Measurements from ENCODE around the gene PAM. TPM values are rescaled to one million over a fixed set of nuclear protein-coding genes. Genes with fewer than 3 reads are reported as not detected.
"Not testable (repeated sequence)": the region's sequence is repeated elsewhere in the genome, so short reads cannot be mapped to it uniquely, and the experiment has no call there.

The PAM gene
- total RNA-seq, 1 donor from 2014 or later: 171 TPM

DNA sequence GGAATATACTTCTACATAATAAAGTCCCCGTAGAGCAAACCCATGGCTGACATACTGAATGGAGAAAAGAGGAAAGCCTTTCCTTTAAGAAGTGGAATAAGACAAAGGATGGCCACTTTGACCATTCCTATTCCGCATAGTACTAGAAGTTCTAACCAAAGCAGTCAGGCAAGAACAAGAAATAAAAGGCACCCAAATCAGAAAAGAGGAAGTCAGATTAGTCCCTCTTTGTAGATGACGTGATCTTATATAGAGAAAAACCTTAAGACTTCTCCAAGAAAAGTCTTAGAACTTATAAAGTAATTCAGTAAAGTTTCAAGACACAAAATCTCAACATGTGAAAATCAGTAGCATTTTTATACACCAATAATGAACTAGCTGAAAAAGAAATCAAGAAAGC lies 231.0 kb downstream of the PAM start:
- no peaks in the 10 kb centered on the region for H3K4me1 ChIP-seq
- TF ChIP-seq, protein P1, sequence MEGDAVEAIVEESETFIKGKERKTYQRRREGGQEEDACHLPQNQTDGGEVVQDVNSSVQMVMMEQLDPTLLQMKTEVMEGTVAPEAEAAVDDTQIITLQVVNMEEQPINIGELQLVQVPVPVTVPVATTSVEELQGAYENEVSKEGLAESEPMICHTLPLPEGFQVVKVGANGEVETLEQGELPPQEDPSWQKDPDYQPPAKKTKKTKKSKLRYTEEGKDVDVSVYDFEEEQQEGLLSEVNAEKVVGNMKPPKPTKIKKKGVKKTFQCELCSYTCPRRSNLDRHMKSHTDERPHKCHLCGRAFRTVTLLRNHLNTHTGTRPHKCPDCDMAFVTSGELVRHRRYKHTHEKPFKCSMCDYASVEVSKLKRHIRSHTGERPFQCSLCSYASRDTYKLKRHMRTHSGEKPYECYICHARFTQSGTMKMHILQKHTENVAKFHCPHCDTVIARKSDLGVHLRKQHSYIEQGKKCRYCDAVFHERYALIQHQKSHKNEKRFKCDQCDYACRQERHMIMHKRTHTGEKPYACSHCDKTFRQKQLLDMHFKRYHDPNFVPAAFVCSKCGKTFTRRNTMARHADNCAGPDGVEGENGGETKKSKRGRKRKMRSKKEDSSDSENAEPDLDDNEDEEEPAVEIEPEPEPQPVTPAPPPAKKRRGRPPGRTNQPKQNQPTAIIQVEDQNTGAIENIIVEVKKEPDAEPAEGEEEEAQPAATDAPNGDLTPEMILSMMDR (IDR thresholded peaks at IDR 0.05): no peak
- no peaks in the 10 kb centered on the region for H3K27me3 ChIP-seq (ENCODE audit: low read depth)
- peaks cover 9% of the 10 kb centered on the region for H3K36me3 ChIP-seq
- intact Hi-C loops (cut with DNase I): no loop called here
- H3K4me3 ChIP-seq: no peak overlapping the region
- ATAC-seq: no peak
- no peaks in the 10 kb centered on the region for H3K9me3 ChIP-seq
- H3K27ac ChIP-seq: no peak overlapping the region
- DNase-seq: no peak

DNA sequence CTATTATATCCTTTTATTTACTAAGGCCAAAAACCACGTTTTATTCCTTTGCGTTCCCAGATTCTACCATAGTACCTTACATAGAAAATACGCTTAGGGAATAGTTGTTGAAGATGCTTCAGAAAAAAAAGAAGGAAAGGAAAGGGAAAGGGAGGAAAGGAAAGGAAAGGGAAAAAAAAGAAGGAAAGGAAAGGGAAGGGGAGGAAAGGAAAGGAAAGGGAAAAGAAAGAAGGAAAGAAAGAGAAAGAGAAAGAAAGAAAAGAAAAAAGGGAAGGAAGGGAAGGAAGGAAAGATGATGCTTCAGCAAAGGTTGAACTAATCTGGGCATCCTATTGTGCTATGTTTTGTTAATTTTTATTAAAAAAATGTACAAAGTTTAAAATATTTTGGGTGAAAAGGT lies 233.4 kb downstream of the PAM start:
- H3K4me3 ChIP-seq: no peak overlapping the region
- intact Hi-C loops (cut with DNase I): no loop called here
- no peaks in the 10 kb centered on the region for H3K9me3 ChIP-seq
- no peaks in the 10 kb centered on the region for H3K4me1 ChIP-seq
- no peak for DNase-seq
- no peaks in the 10 kb centered on the region for H3K36me3 ChIP-seq
- no peak for ATAC-seq
- H3K27ac ChIP-seq: no peak overlapping the region
- TF ChIP-seq, protein P1 (IDR thresholded peaks at IDR 0.05): no peak
- H3K27me3 ChIP-seq (ENCODE audit: low read depth): no peaks in the 10 kb centered on the region

DNA sequence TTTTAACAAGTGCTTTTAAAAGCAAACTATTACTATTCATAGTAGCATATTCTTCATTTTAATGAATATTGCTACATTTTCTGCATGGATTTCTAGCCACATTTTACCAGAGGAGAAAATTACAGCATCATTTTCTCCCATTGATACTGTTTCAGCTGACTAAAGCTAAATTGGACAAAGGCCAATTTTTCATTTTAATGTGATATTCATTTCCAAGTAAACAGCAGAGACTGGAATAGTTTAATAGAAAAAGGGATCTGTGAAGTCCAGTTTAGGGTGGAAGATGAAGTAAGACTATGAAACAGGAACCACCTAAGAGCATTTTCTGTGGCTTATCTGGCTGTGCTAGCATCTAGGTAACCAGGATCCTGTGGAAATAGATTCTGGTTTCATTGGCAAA lies 236.7 kb downstream of the PAM start:
- ATAC-seq: no peak
- Histone ChIP-seq H3K4me3 (no peak overlapping the region), H3K4me1 (no peaks in the 10 kb centered on the region), H3K27ac (no peak overlapping the region), H3K9me3 (no peaks in the 10 kb centered on the region), H3K36me3 (no peaks in the 10 kb centered on the region), H3K27me3 (ENCODE audit: low read depth) (no peaks in the 10 kb centered on the region)
- intact Hi-C loops (cut with DNase I): no loop called here
- TF ChIP-seq, protein P1 (IDR thresholded peaks at IDR 0.05): no peak
- DNase-seq: no peak

DNA sequence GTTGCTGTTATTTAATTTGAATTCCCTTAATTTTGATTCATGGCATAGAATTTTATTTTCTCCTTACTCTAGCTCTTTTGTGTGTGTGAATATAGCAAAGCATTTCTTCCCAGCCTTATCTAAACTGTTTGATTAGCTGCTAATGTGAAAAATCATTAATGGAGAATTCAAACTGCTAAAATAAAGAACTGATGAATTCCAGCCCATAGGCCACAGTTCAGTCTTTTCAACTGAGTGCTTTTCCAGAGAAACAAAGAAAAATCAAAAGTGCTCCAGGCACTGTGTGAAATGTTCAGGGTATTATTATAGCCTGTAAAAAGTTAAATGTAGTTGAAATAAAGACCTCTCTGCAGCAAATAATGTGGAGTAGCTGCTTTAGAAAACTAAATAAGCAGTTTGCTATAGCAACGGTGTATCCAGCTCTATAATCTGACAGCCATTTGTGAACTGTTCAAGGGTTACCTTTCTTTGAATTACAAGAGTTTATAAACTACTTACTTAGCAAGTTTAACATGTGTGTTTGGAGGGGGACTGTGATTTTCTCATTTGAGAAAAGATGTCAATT lies 241.0 kb downstream of the PAM start:
- no peak for DNase-seq
- Histone ChIP-seq H3K36me3 (no peaks in the 10 kb centered on the region), H3K9me3 (no peaks in the 10 kb centered on the region), H3K27me3 (ENCODE audit: low read depth) (no peaks in the 10 kb centered on the region), H3K27ac (no peak overlapping the region), H3K4me3 (no peak overlapping the region), H3K4me1 (no peaks in the 10 kb centered on the region)
- intact Hi-C loops (cut with DNase I): no loop called here
- TF ChIP-seq, protein P1 (IDR thresholded peaks at IDR 0.05): no peak
- no peak for ATAC-seq

DNA sequence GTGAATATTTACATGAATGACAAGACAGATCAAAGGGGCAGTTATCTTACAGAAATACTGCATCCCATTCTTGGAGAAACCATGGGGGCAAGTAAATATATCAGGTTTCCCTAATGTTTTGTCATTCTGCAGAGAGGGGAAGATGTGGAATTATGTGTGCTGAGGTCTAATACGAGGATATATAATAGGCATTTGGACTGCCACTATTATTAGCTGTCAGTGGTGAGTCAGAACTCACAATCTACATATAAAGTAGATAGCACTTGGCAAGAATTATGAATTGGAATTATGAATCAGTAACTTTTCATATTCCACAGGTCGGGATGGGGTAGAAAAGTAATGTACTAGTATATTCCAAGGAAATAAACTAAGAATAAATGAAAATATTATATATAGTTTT lies 243.1 kb downstream of the PAM start:
- Histone ChIP-seq H3K27me3 (ENCODE audit: low read depth) (no peaks in the 10 kb centered on the region), H3K27ac (no peak overlapping the region), H3K36me3 (no peaks in the 10 kb centered on the region), H3K4me3 (no peak overlapping the region), H3K9me3 (no peaks in the 10 kb centered on the region), H3K4me1 (no peaks in the 10 kb centered on the region)
- TF ChIP-seq, protein P1 (IDR thresholded peaks at IDR 0.05): no peak
- intact Hi-C loops (cut with DNase I): no loop called here
- no peak for ATAC-seq
- DNase-seq: no peak

DNA sequence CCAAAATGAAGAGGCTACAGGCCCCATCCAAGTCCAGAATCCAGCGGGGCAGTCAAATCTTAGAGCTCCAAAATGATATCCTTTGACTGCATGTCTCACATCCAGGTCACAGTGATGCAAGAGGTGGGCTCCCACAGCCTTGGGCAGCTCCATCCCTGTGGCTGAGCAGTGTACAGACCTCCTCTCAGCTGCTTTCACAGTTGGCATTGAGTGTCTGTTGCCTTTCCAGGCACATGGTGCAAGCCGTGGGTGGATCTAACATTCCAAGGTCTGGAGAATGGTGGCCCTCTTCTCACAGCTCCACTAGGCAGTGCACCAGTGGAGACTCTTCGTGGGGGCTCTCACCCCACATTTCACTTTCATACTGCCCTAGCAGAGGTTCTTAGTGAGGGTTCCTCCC lies 244.1 kb downstream of the PAM start:
- no peak for DNase-seq
- ATAC-seq: no peak
- Histone ChIP-seq H3K27ac (no peak overlapping the region), H3K4me1 (no peaks in the 10 kb centered on the region), H3K9me3 (no peaks in the 10 kb centered on the region), H3K4me3 (no peak overlapping the region), H3K27me3 (ENCODE audit: low read depth) (no peaks in the 10 kb centered on the region), H3K36me3 (no peaks in the 10 kb centered on the region)
- TF ChIP-seq, protein P1 (IDR thresholded peaks at IDR 0.05): no peak
- intact Hi-C loops (cut with DNase I): no loop called here

DNA sequence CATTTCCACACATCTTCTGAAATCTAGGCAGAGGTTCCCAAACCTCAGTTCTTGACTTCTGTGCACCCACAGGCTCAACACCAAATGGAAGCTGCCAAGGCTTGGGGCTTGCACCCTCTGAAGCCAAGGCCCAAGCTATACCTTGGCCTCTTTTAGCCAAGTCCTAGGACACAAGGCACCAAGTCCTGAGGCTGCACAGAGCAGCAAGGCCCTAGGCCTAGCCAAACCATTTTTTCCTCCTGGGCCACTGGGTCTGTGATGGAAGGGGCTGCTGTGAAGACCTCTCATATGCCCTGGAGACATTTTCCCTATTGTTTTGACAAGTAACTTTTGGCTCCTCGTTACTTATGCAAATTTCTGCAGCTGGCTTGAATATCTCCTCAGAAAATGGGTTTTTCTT lies 244.5 kb downstream of the PAM start:
- intact Hi-C loops (cut with DNase I); H3K27ac ChIP-seq; H3K9me3 ChIP-seq; ATAC-seq; H3K4me3 ChIP-seq; DNase-seq; H3K27me3 ChIP-seq (ENCODE audit: low read depth); H3K36me3 ChIP-seq; H3K4me1 ChIP-seq: not testable (repeated sequence)

All from lower lobe of right lung (tissue), 2 donors.